OCI-LY7 (cell line): ENCODE data around the gene CORO2B. TPM values are rescaled to one million over a fixed set of nuclear protein-coding genes. Genes with fewer than 3 reads are reported as not detected.

ENCODE experiments used
- BruUV-seq: library from RNA; stranded (reverse); fragments of 400-500 nt; replicated peaks from 2 replicates; lab custom pipeline; 2021; lab: Mats Ljungman, UMichigan
- CTCF ChIA-PET: fragments of 300-600 bp; sonication (Branson Sonifier 250); formaldehyde crosslinking; loops from one replicate; lab custom pipeline; 2022; ENCODE audit warnings: antibody characterized with exemption; ENCODE audit not compliant: unreplicated experiment; lab: Charles Lee
- POLR2A ChIA-PET: fragments of 300-600 bp; sonication (Branson Sonifier 250); formaldehyde crosslinking; loops from one replicate; lab custom pipeline; 2022; ENCODE audit warnings: antibody characterized with exemption; lab: Charles Lee
- DNase-seq: peaks from one replicate; pipeline ENCODE4 v3.0.0-alpha.2; 2015; ENCODE audit warnings: low spot score
- H2AFZ ChIP-seq: fragments of 200-600 bp; sonication (generic), shearing (Covaris generic); 2 replicates; pipeline ENCODE4 v1.6.1; 2014; ENCODE audit warnings: mild to moderate bottlenecking, antibody characterized with exemption, low read length, moderate library complexity
- H3K27ac ChIP-seq: fragments of 200-600 bp; sonication (generic); 2 replicates; pipeline ENCODE4 v1.5.1; 2014; ENCODE audit warnings: mixed run types, low read depth, mild to moderate bottlenecking, moderate library complexity, low read length, inconsistent platforms; ENCODE audit not compliant: poor library complexity, severe bottlenecking
- H3K36me3 ChIP-seq: fragments of 200-600 bp; sonication (generic); 2 replicates; pipeline ENCODE4 v1.6.1; 2014; ENCODE audit warnings: mild to moderate bottlenecking, antibody characterized with exemption, low read length, moderate library complexity, mixed read lengths; ENCODE audit not compliant: insufficient read depth
- H3K4me1 ChIP-seq: fragments of 200-600 bp; sonication (generic); 2 replicates; pipeline ENCODE4 v1.5.1; 2014; ENCODE audit warnings: mild to moderate bottlenecking, low read length; ENCODE audit not compliant: insufficient read depth, poor library complexity, severe bottlenecking
- H3K4me2 ChIP-seq: fragments of 200-600 bp; sonication (generic); 2 replicates; pipeline ENCODE4 v1.6.1; 2014; ENCODE audit warnings: mild to moderate bottlenecking, low read length
- H3K4me3 ChIP-seq: fragments of 200-600 bp; sonication (generic); 2 replicates; pipeline ENCODE4 v1.5.1; 2014; ENCODE audit warnings: mild to moderate bottlenecking, low read depth, low read length; ENCODE audit not compliant: poor library complexity, severe bottlenecking
- H3K79me2 ChIP-seq: fragments of 200-600 bp; sonication (generic); 2 replicates; pipeline ENCODE4 v1.6.1; 2016; ENCODE audit warnings: low read depth, mild to moderate bottlenecking, low read length, moderate library complexity, mixed read lengths; ENCODE audit not compliant: insufficient read depth
- H3K9me2 ChIP-seq: fragments of 200-600 bp; sonication (generic); 2 replicates; pipeline ENCODE4 v1.6.1; 2016; ENCODE audit warnings: mild to moderate bottlenecking, low read length, mixed read lengths; ENCODE audit not compliant: insufficient read depth
- H3K9me3 ChIP-seq: fragments of 200-600 bp; sonication (generic); 2 replicates; pipeline ENCODE4 v1.6.1; 2014; ENCODE audit warnings: mild to moderate bottlenecking, mixed run types, low read length, mixed read lengths
- H4K20me1 ChIP-seq: fragments of 200-600 bp; sonication (generic); 2 replicates; pipeline ENCODE4 v1.6.1; 2014; ENCODE audit warnings: mild to moderate bottlenecking, antibody characterized with exemption, low read length, moderate library complexity, mixed read lengths; ENCODE audit not compliant: insufficient read depth
- CTCF ChIP-seq: fragments of 200-600 bp; sonication (generic); conservative IDR thresholded peaks from 2 replicates; pipeline ENCODE4 v1.5.1; 2014; ENCODE audit warnings: mild to moderate bottlenecking, antibody characterized with exemption, low read length, moderate library complexity, mixed read lengths
- EZH2phosphoT487 ChIP-seq: fragments of 200-600 bp; sonication (generic); IDR thresholded peaks from 2 replicates; pipeline ENCODE4 v1.6.1; 2018; ENCODE audit warnings: low read depth, borderline replicate concordance, mild to moderate bottlenecking, mixed run types, antibody characterized with exemption, low read length, moderate library complexity, mixed read lengths
- intact Hi-C: fragments of 100-400 bp; cut with micrococcal nuclease; formaldehyde crosslinking; loops from one replicate; pipeline ENCODE4 v1.10.0; 2022; ENCODE audit not compliant: unreplicated experiment
- total RNA-seq, 2 experiments: library from RNA; depleted of rRNA in 1 of 2; stranded (reverse); fragments of >200 nt in 1 of 2; shearing (Covaris generic) in 1 of 2; gene quantifications; 2 replicates each; pipeline ENCODE4 v1.2.3, GENCODE V29; 2014 to 2022

Gene CORO2B
- total RNA-seq, 2 experiments from 2014 or later, result 7.4 to 12.5 TPM

DNA sequence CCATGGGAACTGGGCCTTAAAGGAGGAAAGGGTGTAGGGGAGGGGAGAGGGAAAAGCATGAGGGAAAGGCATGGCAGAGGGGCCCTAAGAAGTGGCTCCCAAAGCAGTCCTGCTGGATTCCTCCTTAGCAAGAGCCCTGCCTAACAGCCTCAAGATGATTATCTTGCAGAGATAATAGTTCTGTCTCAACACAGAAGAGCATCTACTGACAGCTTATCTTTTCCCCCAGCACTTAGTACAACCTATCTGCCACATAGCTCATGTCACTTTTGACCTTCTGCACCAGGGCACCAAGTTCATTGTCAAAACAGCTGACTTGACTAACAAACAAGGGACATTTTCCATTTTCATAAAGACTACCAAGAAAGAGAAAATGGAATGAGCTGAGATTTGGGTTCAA is 155.6 kb downstream of the CORO2B start:
- no peaks in the 10 kb centered on the region for H3K36me3 ChIP-seq
- H3K27ac ChIP-seq, result no peak overlapping the region
- no peaks in the 10 kb centered on the region for H3K79me2 ChIP-seq
- H3K4me2 ChIP-seq, result no peak overlapping the region
- no peak overlapping the region for H3K4me3 ChIP-seq
- intact Hi-C loops, result no loop called here
- no peaks in the 10 kb centered on the region for H3K9me3 ChIP-seq
- no peaks in the 10 kb centered on the region for H4K20me1 ChIP-seq
- peaks cover 7% of the 10 kb centered on the region for H3K4me1 ChIP-seq
- TF ChIP-seq EZH2phosphoT487 (no peak), CTCF (no peak)
- BruUV-seq, result no TSS peak
- no peaks in the 10 kb centered on the region for H3K9me2 ChIP-seq
- no peak overlapping the region for H2AFZ ChIP-seq
- DNase-seq, result no peak
- ChIA-PET POLR2A (interaction anchor here (0.5 to 1.1 kb wide), 3 partner anchors 9 to 98 kb away, joined by 3 to 4 read pairs (median 4); no protein-coding TSS in a partner anchor), CTCF (interaction anchor here (0.6 kb wide), 1 partner anchor 400 kb away, joined by 3 read pairs; no protein-coding TSS in a partner anchor)

GRCh38 chr15:68734881-68735280 is 156.1 kb downstream of the CORO2B start:
- H3K4me3 ChIP-seq, result no peak overlapping the region
- no peaks in the 10 kb centered on the region for H3K9me3 ChIP-seq
- intact Hi-C loops, result no loop called here
- no peak overlapping the region for H3K4me2 ChIP-seq
- BruUV-seq, result no TSS peak
- H3K36me3 ChIP-seq, result no peaks in the 10 kb centered on the region
- ChIA-PET POLR2A (interaction anchor here (0.5 to 1.1 kb wide), 3 partner anchors 10 to 97 kb away, joined by 3 to 4 read pairs (median 4); no protein-coding TSS in a partner anchor), CTCF (interaction anchor here (0.5 to 0.6 kb wide), 2 partner anchors 141 to 400 kb away, joined by 3 to 5 read pairs; no protein-coding TSS in a partner anchor)
- H3K79me2 ChIP-seq, result no peaks in the 10 kb centered on the region
- H2AFZ ChIP-seq, result no peak overlapping the region
- H4K20me1 ChIP-seq, result no peaks in the 10 kb centered on the region
- TF ChIP-seq EZH2phosphoT487 (no peak), CTCF (no peak)
- no peak overlapping the region for H3K27ac ChIP-seq
- peaks cover 7% of the 10 kb centered on the region for H3K4me1 ChIP-seq
- DNase-seq, result peak; percentile 20
- no peaks in the 10 kb centered on the region for H3K9me2 ChIP-seq

DNA sequence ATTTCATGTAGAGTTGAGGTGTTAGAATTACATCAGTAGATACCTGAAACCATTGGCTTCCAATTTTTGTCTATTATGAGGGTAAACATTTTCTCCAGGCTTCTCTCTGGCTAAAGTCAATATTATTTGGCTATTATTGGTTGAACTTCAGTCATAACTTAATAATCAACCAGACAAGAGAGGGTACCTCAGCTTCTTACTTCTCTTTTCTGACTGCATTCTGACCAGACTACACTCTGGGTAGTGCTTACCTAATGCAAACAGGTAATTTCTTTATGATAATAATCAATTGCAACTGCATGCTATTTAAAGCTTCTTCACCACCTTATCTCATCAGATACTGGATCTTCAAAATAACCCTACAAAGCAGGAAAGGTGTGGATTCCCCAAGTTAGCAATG is 156.8 kb downstream of the CORO2B start:
- no peak overlapping the region for H3K27ac ChIP-seq
- no peaks in the 10 kb centered on the region for H3K36me3 ChIP-seq
- ChIA-PET CTCF (interaction anchor here (0.5 kb wide), 1 partner anchor 140 kb away, joined by 5 read pairs; no protein-coding TSS in a partner anchor), POLR2A (interaction anchor here (0.6 kb wide), 1 partner anchor 277 kb away, joined by 3 read pairs; no protein-coding TSS in a partner anchor)
- no peak overlapping the region for H2AFZ ChIP-seq
- H3K4me1 ChIP-seq, result peaks cover 7% of the 10 kb centered on the region
- TF ChIP-seq CTCF (no peak), EZH2phosphoT487 (no peak)
- no TSS peak for BruUV-seq
- H3K4me3 ChIP-seq, result no peak overlapping the region
- no peak for DNase-seq
- H3K9me2 ChIP-seq, result no peaks in the 10 kb centered on the region
- no peaks in the 10 kb centered on the region for H3K79me2 ChIP-seq
- intact Hi-C loops, result no loop called here
- H3K9me3 ChIP-seq, result no peaks in the 10 kb centered on the region
- no peak overlapping the region for H3K4me2 ChIP-seq
- H4K20me1 ChIP-seq, result no peaks in the 10 kb centered on the region
